GM23338 (cell line): ENCODE data around the gene SV2C. TPM values are rescaled to one million over a fixed set of nuclear protein-coding genes. Genes with fewer than 3 reads are reported as not detected.

ENCODE experiments used
- CREB1 ChIP-seq: fragments of 250-450 bp; sonication (Bioruptor Pico); IDR thresholded peaks from 2 replicates; pipeline ENCODE4 v1.5.0; 2020; ENCODE audit warnings: low read depth, mild to moderate bottlenecking, moderate library complexity
- EZH2 ChIP-seq: fragments of 200-600 bp; sonication (generic); IDR thresholded peaks from one replicate; pipeline ENCODE4 v1.8.0; 2017; ENCODE audit warnings: antibody characterized with exemption, mild to moderate bottlenecking, low read depth; ENCODE audit not compliant: unreplicated experiment
- JUNB ChIP-seq: IDR thresholded peaks from one replicate; pipeline ENCODE4 v1.6.1; 2016; ENCODE audit warnings: antibody characterized with exemption; ENCODE audit not compliant: unreplicated experiment
- NANOG ChIP-seq: IDR thresholded peaks from 2 replicates; pipeline ENCODE4 v1.6.1; 2016; ENCODE audit warnings: antibody characterized with exemption, borderline replicate concordance
- POLR2AphosphoS5 ChIP-seq: IDR thresholded peaks from 2 replicates; pipeline ENCODE4 v1.6.1; 2016; ENCODE audit warnings: antibody characterized with exemption, low read depth
- ZNF114 ChIP-seq: fragments of 250-450 bp; sonication (Bioruptor Pico); IDR thresholded peaks from 2 replicates; pipeline ENCODE4 v1.5.0; 2020; ENCODE audit warnings: mild to moderate bottlenecking, moderate library complexity
- polyA plus RNA-seq: library from polyadenylated mRNA; unstranded; fragments of >200 nt; fragmentation: Nextera tagmentation; extraction: Ambion mirVana; gene quantifications from 2 replicates; pipeline ENCODE4 v1.2.1, GENCODE V29; 2016
- total RNA-seq: library from RNA; depleted of rRNA; stranded (reverse); fragments of >200 nt; shearing (Covaris generic); gene quantifications from 2 replicates; pipeline ENCODE4 v1.2.3, GENCODE V29; 2014
- TF ChIP-seq, protein P1 (sequence below): fragments of 250-450 bp; sonication (Bioruptor Pico); IDR thresholded peaks from 2 replicates; pipeline ENCODE4 v1.5.0; 2020; ENCODE audit warnings: mild to moderate bottlenecking, moderate library complexity
- TF ChIP-seq, protein P2 (sequence below): IDR thresholded peaks from 2 replicates; pipeline ENCODE4 v1.6.1; 2016; ENCODE audit warnings: antibody characterized with exemption
- TF ChIP-seq, protein P3 (sequence below): IDR thresholded peaks from one replicate; pipeline ENCODE4 v1.6.1; 2018; ENCODE audit warnings: antibody characterized with exemption; ENCODE audit not compliant: unreplicated experiment

SV2C gene
- total and polyA plus RNA-seq, 2 experiments from 2014 or later: 0.05 to 0.07 TPM

DNA sequence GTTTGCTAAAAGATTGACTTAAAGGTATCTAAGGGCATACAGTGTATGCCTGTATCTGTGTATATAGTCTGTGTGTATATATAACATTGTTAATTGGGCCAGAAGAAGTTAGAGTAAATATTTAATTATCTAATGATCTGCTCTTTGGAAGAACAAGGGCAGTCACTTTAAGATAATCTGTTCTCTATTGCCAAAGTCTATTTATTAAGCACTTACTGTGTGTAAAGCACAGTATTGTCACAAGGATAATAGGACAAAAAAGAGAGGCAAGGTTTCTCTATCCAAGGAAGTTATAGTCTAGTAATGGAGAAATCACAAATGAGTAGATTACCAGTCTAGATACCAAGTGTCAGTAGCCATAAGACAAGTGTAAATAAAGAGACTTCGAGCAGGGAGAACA is 51.5 kb downstream of the SV2C start (continued):
- TF ChIP-seq, protein P1, sequence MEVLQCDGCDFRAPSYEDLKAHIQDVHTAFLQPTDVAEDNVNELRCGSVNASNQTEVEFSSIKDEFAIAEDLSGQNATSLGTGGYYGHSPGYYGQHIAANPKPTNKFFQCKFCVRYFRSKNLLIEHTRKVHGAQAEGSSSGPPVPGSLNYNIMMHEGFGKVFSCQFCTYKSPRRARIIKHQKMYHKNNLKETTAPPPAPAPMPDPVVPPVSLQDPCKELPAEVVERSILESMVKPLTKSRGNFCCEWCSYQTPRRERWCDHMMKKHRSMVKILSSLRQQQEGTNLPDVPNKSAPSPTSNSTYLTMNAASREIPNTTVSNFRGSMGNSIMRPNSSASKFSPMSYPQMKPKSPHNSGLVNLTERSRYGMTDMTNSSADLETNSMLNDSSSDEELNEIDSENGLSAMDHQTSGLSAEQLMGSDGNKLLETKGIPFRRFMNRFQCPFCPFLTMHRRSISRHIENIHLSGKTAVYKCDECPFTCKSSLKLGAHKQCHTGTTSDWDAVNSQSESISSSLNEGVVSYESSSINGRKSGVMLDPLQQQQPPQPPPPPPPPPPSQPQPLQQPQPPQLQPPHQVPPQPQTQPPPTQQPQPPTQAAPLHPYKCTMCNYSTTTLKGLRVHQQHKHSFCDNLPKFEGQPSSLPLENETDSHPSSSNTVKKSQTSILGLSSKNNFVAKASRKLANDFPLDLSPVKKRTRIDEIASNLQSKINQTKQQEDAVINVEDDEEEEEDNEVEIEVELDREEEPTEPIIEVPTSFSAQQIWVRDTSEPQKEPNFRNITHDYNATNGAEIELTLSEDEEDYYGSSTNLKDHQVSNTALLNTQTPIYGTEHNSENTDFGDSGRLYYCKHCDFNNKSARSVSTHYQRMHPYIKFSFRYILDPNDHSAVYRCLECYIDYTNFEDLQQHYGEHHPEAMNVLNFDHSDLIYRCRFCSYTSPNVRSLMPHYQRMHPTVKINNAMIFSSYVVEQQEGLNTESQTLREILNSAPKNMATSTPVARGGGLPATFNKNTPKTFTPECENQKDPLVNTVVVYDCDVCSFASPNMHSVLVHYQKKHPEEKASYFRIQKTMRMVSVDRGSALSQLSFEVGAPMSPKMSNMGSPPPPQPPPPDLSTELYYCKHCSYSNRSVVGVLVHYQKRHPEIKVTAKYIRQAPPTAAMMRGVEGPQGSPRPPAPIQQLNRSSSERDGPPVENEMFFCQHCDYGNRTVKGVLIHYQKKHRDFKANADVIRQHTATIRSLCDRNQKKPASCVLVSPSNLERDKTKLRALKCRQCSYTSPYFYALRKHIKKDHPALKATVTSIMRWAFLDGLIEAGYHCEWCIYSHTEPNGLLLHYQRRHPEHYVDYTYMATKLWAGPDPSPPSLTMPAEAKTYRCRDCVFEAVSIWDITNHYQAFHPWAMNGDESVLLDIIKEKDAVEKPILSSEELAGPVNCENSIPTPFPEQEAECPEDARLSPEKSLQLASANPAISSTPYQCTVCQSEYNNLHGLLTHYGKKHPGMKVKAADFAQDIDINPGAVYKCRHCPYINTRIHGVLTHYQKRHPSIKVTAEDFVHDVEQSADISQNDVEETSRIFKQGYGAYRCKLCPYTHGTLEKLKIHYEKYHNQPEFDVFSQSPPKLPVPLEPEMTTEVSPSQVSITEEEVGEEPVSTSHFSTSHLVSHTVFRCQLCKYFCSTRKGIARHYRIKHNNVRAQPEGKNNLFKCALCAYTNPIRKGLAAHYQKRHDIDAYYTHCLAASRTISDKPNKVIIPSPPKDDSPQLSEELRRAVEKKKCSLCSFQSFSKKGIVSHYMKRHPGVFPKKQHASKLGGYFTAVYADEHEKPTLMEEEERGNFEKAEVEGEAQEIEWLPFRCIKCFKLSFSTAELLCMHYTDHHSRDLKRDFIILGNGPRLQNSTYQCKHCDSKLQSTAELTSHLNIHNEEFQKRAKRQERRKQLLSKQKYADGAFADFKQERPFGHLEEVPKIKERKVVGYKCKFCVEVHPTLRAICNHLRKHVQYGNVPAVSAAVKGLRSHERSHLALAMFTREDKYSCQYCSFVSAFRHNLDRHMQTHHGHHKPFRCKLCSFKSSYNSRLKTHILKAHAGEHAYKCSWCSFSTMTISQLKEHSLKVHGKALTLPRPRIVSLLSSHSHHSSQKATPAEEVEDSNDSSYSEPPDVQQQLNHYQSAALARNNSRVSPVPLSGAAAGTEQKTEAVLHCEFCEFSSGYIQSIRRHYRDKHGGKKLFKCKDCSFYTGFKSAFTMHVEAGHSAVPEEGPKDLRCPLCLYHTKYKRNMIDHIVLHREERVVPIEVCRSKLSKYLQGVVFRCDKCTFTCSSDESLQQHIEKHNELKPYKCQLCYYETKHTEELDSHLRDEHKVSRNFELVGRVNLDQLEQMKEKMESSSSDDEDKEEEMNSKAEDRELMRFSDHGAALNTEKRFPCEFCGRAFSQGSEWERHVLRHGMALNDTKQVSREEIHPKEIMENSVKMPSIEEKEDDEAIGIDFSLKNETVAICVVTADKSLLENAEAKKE: no peak
- no peak for TF ChIP-seq CREB1 (CRISPR knock-in tag)
- no peak for TF ChIP-seq ZNF114 (CRISPR knock-in tag)
- TF ChIP-seq EZH2: no peak
- TF ChIP-seq, protein P2, sequence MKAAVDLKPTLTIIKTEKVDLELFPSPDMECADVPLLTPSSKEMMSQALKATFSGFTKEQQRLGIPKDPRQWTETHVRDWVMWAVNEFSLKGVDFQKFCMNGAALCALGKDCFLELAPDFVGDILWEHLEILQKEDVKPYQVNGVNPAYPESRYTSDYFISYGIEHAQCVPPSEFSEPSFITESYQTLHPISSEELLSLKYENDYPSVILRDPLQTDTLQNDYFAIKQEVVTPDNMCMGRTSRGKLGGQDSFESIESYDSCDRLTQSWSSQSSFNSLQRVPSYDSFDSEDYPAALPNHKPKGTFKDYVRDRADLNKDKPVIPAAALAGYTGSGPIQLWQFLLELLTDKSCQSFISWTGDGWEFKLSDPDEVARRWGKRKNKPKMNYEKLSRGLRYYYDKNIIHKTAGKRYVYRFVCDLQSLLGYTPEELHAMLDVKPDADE: no peak
- no peak for TF ChIP-seq JUNB
- no peak for TF ChIP-seq POLR2AphosphoS5
- TF ChIP-seq NANOG: no peak
- TF ChIP-seq, protein P3, sequence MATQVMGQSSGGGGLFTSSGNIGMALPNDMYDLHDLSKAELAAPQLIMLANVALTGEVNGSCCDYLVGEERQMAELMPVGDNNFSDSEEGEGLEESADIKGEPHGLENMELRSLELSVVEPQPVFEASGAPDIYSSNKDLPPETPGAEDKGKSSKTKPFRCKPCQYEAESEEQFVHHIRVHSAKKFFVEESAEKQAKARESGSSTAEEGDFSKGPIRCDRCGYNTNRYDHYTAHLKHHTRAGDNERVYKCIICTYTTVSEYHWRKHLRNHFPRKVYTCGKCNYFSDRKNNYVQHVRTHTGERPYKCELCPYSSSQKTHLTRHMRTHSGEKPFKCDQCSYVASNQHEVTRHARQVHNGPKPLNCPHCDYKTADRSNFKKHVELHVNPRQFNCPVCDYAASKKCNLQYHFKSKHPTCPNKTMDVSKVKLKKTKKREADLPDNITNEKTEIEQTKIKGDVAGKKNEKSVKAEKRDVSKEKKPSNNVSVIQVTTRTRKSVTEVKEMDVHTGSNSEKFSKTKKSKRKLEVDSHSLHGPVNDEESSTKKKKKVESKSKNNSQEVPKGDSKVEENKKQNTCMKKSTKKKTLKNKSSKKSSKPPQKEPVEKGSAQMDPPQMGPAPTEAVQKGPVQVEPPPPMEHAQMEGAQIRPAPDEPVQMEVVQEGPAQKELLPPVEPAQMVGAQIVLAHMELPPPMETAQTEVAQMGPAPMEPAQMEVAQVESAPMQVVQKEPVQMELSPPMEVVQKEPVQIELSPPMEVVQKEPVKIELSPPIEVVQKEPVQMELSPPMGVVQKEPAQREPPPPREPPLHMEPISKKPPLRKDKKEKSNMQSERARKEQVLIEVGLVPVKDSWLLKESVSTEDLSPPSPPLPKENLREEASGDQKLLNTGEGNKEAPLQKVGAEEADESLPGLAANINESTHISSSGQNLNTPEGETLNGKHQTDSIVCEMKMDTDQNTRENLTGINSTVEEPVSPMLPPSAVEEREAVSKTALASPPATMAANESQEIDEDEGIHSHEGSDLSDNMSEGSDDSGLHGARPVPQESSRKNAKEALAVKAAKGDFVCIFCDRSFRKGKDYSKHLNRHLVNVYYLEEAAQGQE: no peak
